Panc1 (cell line): ENCODE measurements around the gene DPEP1.

Experiments
- CTCF ChIP-seq: fragments of 450-650 bp; IDR thresholded peaks from 2 replicates; pipeline ENCODE4 v1.5.1; 2017; ENCODE audit warnings: mild to moderate bottlenecking
- POLR2AphosphoS5 ChIP-seq: IDR thresholded peaks from 2 replicates; pipeline ENCODE4 v1.6.1; 2012; ENCODE audit warnings: mild to moderate bottlenecking, low read depth, low read length, moderate library complexity
- REST ChIP-seq, 2 experiments: IDR thresholded peaks; 2 replicates each; pipeline ENCODE4 v1.6.1; 2011 to 2012; ENCODE audit warnings: low read depth in 2 of 2, control low read depth in 1 of 2, low read length in 1 of 2, mild to moderate bottlenecking in 1 of 2, moderate library complexity in 1 of 2; ENCODE audit not compliant: insufficient read depth in 1 of 2

- TF ChIP-seq CTCF: no peak
- no peak for TF ChIP-seq POLR2AphosphoS5
- no peak for TF ChIP-seq REST (IDR thresholded peaks at IDR 0.05; ENCODE audit: insufficient read depth in 1 of 2, low read depth in 2 of 2, low read length in 1 of 2)
Measured at GRCh38 chr16:89588413-89589109, 24.9 kb upstream of the DPEP1 start.
